ENCODE measurements around the gene KCNMA1. TPM values are rescaled to one million over a fixed set of nuclear protein-coding genes. Genes with fewer than 3 reads are reported as not detected.

The KCNMA1 gene
- total and polyA plus RNA-seq, 2 donors (not counting 1 experiment from before 2014, with no cell fraction given): 0.82 to 3.1 TPM

- CTCF ChIA-PET: no interaction called here
Observed at GRCh38 chr10:77021966-77022490, 615.6 kb downstream of the KCNMA1 start.

More at GRCh38 chr10:77021966-77022490, 615.6 kb downstream of the KCNMA1 start:
- intact Hi-C loops (cut with micrococcal nuclease): no loop called here
- Histone ChIP-seq H3K4me1 (ENCODE audit: control insufficient read depth in 2 of 2, insufficient read depth in 2 of 2, low read length in 2 of 2) (no peaks in the 10 kb centered on the region), H3K9ac (ENCODE audit: low read length) (no peak overlapping the region), H3K9me3 (ENCODE audit: control extremely low read depth in 1 of 3, control insufficient read depth in 2 of 3, insufficient read depth in 1 of 3, low read length in 2 of 3) (no peaks in the 10 kb centered on the region), H2AFZ (ENCODE audit: insufficient read depth, low read depth, low read length, poor library complexity, severe bottlenecking) (no peak overlapping the region), H3K36me3 (replicated peaks in 1 of 2; ENCODE audit: control extremely low read depth in 1 of 2, control insufficient read depth in 1 of 2, extremely low read depth in 1 of 2, insufficient read depth in 2 of 2, low read length in 1 of 2) (no peaks in the 10 kb centered on the region), H3K4me3 (ENCODE audit: control extremely low read depth in 1 of 5, extremely low read depth in 1 of 5, insufficient read depth in 1 of 5, low read depth in 2 of 5, low read length in 4 of 5) (no peak overlapping the region), H4K20me1 (ENCODE audit: control insufficient read depth, insufficient read depth, low read length, poor library complexity, severe bottlenecking) (no peaks in the 10 kb centered on the region), H3K27ac (ENCODE audit: low read length in 2 of 2) (no peak overlapping the region), H3K27me3 (replicated peaks in 1 of 4; ENCODE audit: control extremely low read depth in 1 of 4, control insufficient read depth in 3 of 4, insufficient read depth in 4 of 4, low read length in 3 of 4) (no peaks in the 10 kb centered on the region), H3K4me2 (replicated peaks; ENCODE audit: low read depth, low read length, poor library complexity, severe bottlenecking) (no peak overlapping the region), H3K79me2 (ENCODE audit: control insufficient read depth, insufficient read depth, low read length) (no peaks in the 10 kb centered on the region)
- Mint-ChIP-seq H3K27ac (no peak overlapping the region), H3K4me1 (no peaks in the 10 kb centered on the region), H3K4me3 (no peak overlapping the region), H3K9me3 (ENCODE audit: insufficient read depth) (no peaks in the 10 kb centered on the region), H3K27me3 (no peaks in the 10 kb centered on the region)
- POLR2A ChIA-PET: no interaction called here
- DNase-seq (no peak), ATAC-seq (ENCODE audit: low read depth) (no peak)
- 57% methylated on average over 1 of the region's 4 CpGs for WGBS (ENCODE audit: insufficient coverage)
- TF ChIP-seq EZH2 (IDR thresholded peaks at IDR 0.05; ENCODE audit: borderline replicate concordance, insufficient read depth, low read depth, low read length, poor library complexity, severe bottlenecking) (no peak), CTCF (IDR thresholded peaks at IDR 0.05) (no peak)

Data from B cell (primary cell).